ENCODE data around the gene DTNB. TPM values are rescaled to one million over a fixed set of nuclear protein-coding genes. Genes with fewer than 3 reads are reported as not detected.

DTNB gene
- total and polyA plus RNA-seq, 2 of the 4 experiments (the other 2 are of a cell fraction) = 3.8 to 5.3 TPM

DNA sequence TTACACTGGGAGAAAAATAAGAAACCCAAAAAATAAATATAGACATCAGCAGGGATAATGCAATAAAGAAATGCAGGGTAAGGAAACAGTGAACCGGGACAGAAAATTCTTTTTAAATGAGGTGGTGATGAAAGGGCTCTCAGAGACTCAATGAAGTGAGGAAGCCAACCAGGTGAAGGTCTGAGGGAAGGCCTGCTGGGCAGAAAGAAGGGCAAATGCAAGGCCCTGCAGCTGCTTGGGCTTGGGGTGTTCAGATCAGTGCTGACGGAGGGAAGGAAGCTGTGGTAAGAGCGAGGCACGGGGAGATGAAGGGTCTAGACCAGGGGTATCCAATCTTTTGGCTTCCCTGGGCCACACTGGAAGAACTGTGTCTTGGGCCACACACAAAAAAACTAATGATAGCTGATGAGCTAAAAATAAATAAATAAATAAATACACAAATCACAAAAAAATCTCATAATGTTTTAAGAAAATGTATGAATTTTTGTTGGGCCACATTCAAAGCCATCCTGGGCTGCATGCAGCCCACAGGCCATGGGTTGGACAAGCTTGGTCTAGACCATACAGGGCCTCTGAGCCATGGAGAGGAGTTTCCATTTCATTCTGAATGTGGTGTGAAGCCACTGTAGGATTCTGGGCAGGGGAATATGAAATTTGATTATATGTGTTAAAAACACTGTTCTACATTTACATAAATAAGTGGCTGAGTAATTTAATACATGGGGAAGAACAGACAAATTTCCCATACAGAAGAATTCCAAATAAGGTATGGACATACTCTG, 235.3 kb downstream of the DTNB start:
- Histone ChIP-seq H3K36me3 (ENCODE audit: control insufficient read depth, insufficient read depth, low read length) (no peaks in the 10 kb centered on the region), H2AK5ac (ENCODE audit: low read depth, low read length) (no peak overlapping the region), H3K4me2 (ENCODE audit: low read depth, low read length) (no peak overlapping the region), H3K9me1 (ENCODE audit: insufficient read depth, low read length) (no peaks in the 10 kb centered on the region), H2BK15ac (ENCODE audit: low read depth, low read length) (no peak overlapping the region), H2AFZ (replicated peaks; ENCODE audit: low read length, poor library complexity) (no peak overlapping the region), H3K27me3 (ENCODE audit: control insufficient read depth, insufficient read depth, low read length) (no peaks in the 10 kb centered on the region), H3K14ac (replicated peaks; ENCODE audit: low read depth, low read length) (no peak overlapping the region), H3K27ac (ENCODE audit: insufficient read depth, low read length) (no peak overlapping the region), H3K9ac (ENCODE audit: low read depth, low read length) (no peak overlapping the region), H3K4ac (ENCODE audit: low read depth, low read length) (no peak overlapping the region), H2BK120ac (ENCODE audit: low read depth, low read length) (no peak overlapping the region), H3K4me3 (ENCODE audit: insufficient read depth, low read depth, low read length) (no peak overlapping the region), H4K5ac (ENCODE audit: low read depth, low read length) (no peak overlapping the region), H4K20me1 (ENCODE audit: insufficient read depth, low read length) (no peaks in the 10 kb centered on the region), H4K8ac (ENCODE audit: low read depth in 2 of 2, low read length in 2 of 2) (no peak overlapping the region), H3K56ac (ENCODE audit: extremely low read depth, insufficient read depth, low read length) (no peak overlapping the region), H3K23ac (ENCODE audit: low read depth, low read length) (no peak overlapping the region), H3K4me1 (ENCODE audit: control insufficient read depth, insufficient read depth, low read length) (no peaks in the 10 kb centered on the region), H2BK5ac (ENCODE audit: low read depth, low read length, poor library complexity, severe bottlenecking) (no peak overlapping the region), H2BK20ac (ENCODE audit: low read depth, low read length) (no peak overlapping the region), H3K9me3 (ENCODE audit: control insufficient read depth, insufficient read depth, low read length) (no peaks in the 10 kb centered on the region), H3K79me1 (ENCODE audit: low read depth in 1 of 2, low read length in 2 of 2) (no peaks in the 10 kb centered on the region), H2AK9ac (replicated peaks; ENCODE audit: low read depth, low read length, poor library complexity) (no peak overlapping the region), H3K18ac (ENCODE audit: low read depth, low read length) (no peak overlapping the region), H4K91ac (ENCODE audit: insufficient read depth, low read depth, low read length) (no peak overlapping the region)
- POLR2A ChIA-PET (ENCODE audit: unreplicated experiment) = no interaction called here
- ATAC-seq (ENCODE audit: low read depth) (no peak), DNase-seq (no peak)
- in situ Hi-C loops (cut with MboI; ENCODE audit: low sequenced_read_pairs) = no loop called here
- TF ChIP-seq MXI1 (IDR thresholded peaks at IDR 0.05; ENCODE audit: borderline replicate concordance, low read depth, low read length) = no peak
- TF ChIP-seq RCOR1 (IDR thresholded peaks at IDR 0.05; ENCODE audit: insufficient replicate concordance, low read length) = no peak
- no peak for TF ChIP-seq CHD1 (IDR thresholded peaks at IDR 0.05; ENCODE audit: low read depth, low read length)
- TF ChIP-seq RAD21 (IDR thresholded peaks at IDR 0.05; ENCODE audit: low read length) = no peak
- no peak for TF ChIP-seq SMC3 (IDR thresholded peaks at IDR 0.05; ENCODE audit: low read depth, low read length)
- TF ChIP-seq FOS (IDR thresholded peaks at IDR 0.05; ENCODE audit: low read depth, low read length) = no peak
- TF ChIP-seq, protein P1, sequence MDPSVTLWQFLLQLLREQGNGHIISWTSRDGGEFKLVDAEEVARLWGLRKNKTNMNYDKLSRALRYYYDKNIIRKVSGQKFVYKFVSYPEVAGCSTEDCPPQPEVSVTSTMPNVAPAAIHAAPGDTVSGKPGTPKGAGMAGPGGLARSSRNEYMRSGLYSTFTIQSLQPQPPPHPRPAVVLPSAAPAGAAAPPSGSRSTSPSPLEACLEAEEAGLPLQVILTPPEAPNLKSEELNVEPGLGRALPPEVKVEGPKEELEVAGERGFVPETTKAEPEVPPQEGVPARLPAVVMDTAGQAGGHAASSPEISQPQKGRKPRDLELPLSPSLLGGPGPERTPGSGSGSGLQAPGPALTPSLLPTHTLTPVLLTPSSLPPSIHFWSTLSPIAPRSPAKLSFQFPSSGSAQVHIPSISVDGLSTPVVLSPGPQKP (IDR thresholded peaks at IDR 0.05; ENCODE audit: borderline replicate concordance, low read depth, low read length) = no peak
- TF ChIP-seq BHLHE40 (IDR thresholded peaks at IDR 0.05; ENCODE audit: low read depth, low read length) = no peak
- TF ChIP-seq RFX5 (IDR thresholded peaks at IDR 0.05; ENCODE audit: low read depth, low read length) = no peak
- TF ChIP-seq MAZ (IDR thresholded peaks at IDR 0.05; ENCODE audit: borderline replicate concordance, low read depth, low read length) = no peak
- no peak for TF ChIP-seq POLR2A (IDR thresholded peaks at IDR 0.05; ENCODE audit: low read depth, low read length)
- TF ChIP-seq, protein P2, sequence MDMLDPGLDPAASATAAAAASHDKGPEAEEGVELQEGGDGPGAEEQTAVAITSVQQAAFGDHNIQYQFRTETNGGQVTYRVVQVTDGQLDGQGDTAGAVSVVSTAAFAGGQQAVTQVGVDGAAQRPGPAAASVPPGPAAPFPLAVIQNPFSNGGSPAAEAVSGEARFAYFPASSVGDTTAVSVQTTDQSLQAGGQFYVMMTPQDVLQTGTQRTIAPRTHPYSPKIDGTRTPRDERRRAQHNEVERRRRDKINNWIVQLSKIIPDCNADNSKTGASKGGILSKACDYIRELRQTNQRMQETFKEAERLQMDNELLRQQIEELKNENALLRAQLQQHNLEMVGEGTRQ (IDR thresholded peaks at IDR 0.05; ENCODE audit: low read depth, low read length) = no peak
- BruUV-seq (replicated peaks) = no TSS peak
- no CpG with 5 or more reads among the region's 4 CpGs for WGBS, 2 experiments (ENCODE audit: extremely low coverage in 2 of 2, insufficient read length in 1 of 2)
- CTCF ChIA-PET = interaction anchor here (0.6 kb wide), 1 partner anchor 35 kb away, joined by 3 read pairs; no protein-coding TSS in a partner anchor
- intact Hi-C loops (cut with micrococcal nuclease) = no loop called here
- dilution Hi-C loops (cut with HindIII; ENCODE audit: low sequenced_read_pairs, unreplicated experiment) = no loop called here
